Measurements from ENCODE around the gene ACER2.
"Not testable (repeated sequence)": the region's sequence is repeated elsewhere in the genome, so short reads cannot be mapped to it uniquely, and the experiment has no call there.

DNA sequence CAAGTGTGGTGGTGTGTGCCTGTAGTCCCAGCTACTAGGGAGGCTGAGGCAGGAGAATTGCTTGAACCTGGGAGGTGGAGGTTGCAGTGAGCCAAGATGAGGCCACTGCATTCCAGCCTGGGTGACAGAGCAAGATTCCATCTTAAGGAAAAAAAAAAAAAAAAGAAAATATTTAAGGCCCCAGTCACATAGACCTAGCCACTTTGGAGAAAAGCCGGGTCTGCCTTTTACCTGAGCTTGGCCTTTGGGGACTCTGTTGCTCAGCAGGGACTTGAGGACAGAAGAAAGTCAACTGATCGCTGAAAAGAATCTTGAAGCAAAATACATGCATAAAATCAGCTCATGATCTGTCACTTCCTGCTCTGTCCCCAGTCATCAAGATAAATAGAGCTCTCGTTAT lies 4.6 kb downstream of the ACER2 start:
- TF ChIP-seq, protein P1, sequence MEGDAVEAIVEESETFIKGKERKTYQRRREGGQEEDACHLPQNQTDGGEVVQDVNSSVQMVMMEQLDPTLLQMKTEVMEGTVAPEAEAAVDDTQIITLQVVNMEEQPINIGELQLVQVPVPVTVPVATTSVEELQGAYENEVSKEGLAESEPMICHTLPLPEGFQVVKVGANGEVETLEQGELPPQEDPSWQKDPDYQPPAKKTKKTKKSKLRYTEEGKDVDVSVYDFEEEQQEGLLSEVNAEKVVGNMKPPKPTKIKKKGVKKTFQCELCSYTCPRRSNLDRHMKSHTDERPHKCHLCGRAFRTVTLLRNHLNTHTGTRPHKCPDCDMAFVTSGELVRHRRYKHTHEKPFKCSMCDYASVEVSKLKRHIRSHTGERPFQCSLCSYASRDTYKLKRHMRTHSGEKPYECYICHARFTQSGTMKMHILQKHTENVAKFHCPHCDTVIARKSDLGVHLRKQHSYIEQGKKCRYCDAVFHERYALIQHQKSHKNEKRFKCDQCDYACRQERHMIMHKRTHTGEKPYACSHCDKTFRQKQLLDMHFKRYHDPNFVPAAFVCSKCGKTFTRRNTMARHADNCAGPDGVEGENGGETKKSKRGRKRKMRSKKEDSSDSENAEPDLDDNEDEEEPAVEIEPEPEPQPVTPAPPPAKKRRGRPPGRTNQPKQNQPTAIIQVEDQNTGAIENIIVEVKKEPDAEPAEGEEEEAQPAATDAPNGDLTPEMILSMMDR (IDR thresholded peaks at IDR 0.05; ENCODE audit: control extremely low read depth in 1 of 3, insufficient read depth in 1 of 3, low read depth in 1 of 3, low read length in 3 of 3), result not testable (repeated sequence)
- not testable (repeated sequence) for TF ChIP-seq CHD1 (IDR thresholded peaks at IDR 0.05; ENCODE audit: low read depth, low read length)

Data from H1 (cell line).